ENCODE measurements around the gene LONRF3.

DNA sequence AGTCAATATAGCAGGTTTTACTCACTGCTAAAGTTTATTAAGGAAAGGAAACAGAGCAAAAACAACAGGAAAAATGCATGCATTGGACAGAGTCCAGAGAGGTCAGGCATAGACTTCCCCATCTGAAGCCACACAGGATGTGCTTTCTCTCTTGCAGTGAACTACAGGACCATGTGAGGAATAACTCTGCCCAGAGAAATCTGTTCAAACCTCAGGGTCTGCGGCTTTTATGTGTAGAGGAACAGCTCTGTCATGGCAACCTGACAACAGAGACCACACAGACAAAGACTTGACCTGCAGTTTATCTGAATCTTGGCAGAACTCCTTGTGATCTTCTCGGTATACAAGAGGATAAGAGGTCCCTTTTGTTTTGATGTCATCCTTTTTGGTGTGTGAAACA, 46.3 kb upstream of the LONRF3 start:
- TF ChIP-seq, protein P1, sequence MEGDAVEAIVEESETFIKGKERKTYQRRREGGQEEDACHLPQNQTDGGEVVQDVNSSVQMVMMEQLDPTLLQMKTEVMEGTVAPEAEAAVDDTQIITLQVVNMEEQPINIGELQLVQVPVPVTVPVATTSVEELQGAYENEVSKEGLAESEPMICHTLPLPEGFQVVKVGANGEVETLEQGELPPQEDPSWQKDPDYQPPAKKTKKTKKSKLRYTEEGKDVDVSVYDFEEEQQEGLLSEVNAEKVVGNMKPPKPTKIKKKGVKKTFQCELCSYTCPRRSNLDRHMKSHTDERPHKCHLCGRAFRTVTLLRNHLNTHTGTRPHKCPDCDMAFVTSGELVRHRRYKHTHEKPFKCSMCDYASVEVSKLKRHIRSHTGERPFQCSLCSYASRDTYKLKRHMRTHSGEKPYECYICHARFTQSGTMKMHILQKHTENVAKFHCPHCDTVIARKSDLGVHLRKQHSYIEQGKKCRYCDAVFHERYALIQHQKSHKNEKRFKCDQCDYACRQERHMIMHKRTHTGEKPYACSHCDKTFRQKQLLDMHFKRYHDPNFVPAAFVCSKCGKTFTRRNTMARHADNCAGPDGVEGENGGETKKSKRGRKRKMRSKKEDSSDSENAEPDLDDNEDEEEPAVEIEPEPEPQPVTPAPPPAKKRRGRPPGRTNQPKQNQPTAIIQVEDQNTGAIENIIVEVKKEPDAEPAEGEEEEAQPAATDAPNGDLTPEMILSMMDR (IDR thresholded peaks at IDR 0.05): no peak
- no peak for TF ChIP-seq ZFX (IDR thresholded peaks at IDR 0.05; ENCODE audit: borderline replicate concordance)
